D721Med (cell line): ENCODE results near the gene TOR2A.

Experiments used
- DNase-seq: peaks from one replicate; pipeline ENCODE4 v3.0.0; 2011; ENCODE audit warnings: low spot score; ENCODE audit not compliant: insufficient read length
- FAIRE-seq: peaks from 2 replicates; lab custom pipeline; 2011; peaks lifted over from hg19 to GRCh38; lab: Jason Lieb, UNC
- CTCF ChIP-seq: IDR thresholded peaks from 2 replicates; pipeline ENCODE4 v1.5.1; 2012; ENCODE audit warnings: mild to moderate bottlenecking, control low read depth; ENCODE audit not compliant: insufficient read depth; ENCODE audit errors: missing control alignments

The TOR2A gene

GRCh38 chr9:127711226-127711701 lies 23.8 kb downstream of the TOR2A start:
- FAIRE-seq (no peak), DNase-seq (no peak)
- no peak for TF ChIP-seq CTCF

GRCh38 chr9:127710204-127710783 lies 24.8 kb downstream of the TOR2A start:
- FAIRE-seq, result no peak
- DNase-seq, result no peak
- TF ChIP-seq CTCF, result no peak

- no peak for DNase-seq
- TF ChIP-seq CTCF, result no peak
- FAIRE-seq, result no peak
Measured at GRCh38 chr9:127708952-127709587, 26.0 kb downstream of the TOR2A start.

- DNase-seq (no peak), FAIRE-seq (no peak)
- TF ChIP-seq CTCF, result no peak
Measured at GRCh38 chr9:127707766-127708165, 27.3 kb downstream of the TOR2A start.

- DNase-seq (no peak), FAIRE-seq (no peak)
- no peak for TF ChIP-seq CTCF
Measured at GRCh38 chr9:127706836-127707241, 28.3 kb downstream of the TOR2A start, which contains the start of gene CFAP157. TSS of gene CFAP157 (plus strand) at chr9:127706988. CDS start at chr9:127707032, 44 bp downstream.

- no peak for FAIRE-seq
- TF ChIP-seq CTCF, result no peak
- DNase-seq, result no peak
Measured at GRCh38 chr9:127705577-127706379, 29.3 kb downstream of the TOR2A start.
